Measurements from ENCODE around the gene RPS19.

Gene RPS19

GRCh38 chr19:41918653-41919244 is 58.7 kb downstream of the RPS19 start:
- Histone ChIP-seq H3K4me1 (ENCODE audit: insufficient read depth, poor library complexity, severe bottlenecking) (no peaks in the 10 kb centered on the region), H3K9me3 (ENCODE audit: severe bottlenecking) (no peaks in the 10 kb centered on the region), H3K27me3 (ENCODE audit: insufficient read depth, poor library complexity, severe bottlenecking) (peaks cover 58% of the 10 kb centered on the region), H3K36me3 (ENCODE audit: low read depth) (no peaks in the 10 kb centered on the region), H3K27ac (ENCODE audit: poor library complexity, severe bottlenecking) (no peak overlapping the region), H3K4me3 (ENCODE audit: severe bottlenecking) (no peak overlapping the region)
- ATAC-seq (ENCODE audit: low read depth) = no peak
- no peak for TF ChIP-seq CTCF (IDR thresholded peaks at IDR 0.05; ENCODE audit: poor library complexity, severe bottlenecking)
- no peak for DNase-seq (ENCODE audit: low spot score)

- Histone ChIP-seq H3K4me3 (ENCODE audit: severe bottlenecking) (no peak overlapping the region), H3K36me3 (ENCODE audit: low read depth) (no peaks in the 10 kb centered on the region), H3K27me3 (ENCODE audit: insufficient read depth, poor library complexity, severe bottlenecking) (peaks cover 61% of the 10 kb centered on the region), H3K4me1 (ENCODE audit: insufficient read depth, poor library complexity, severe bottlenecking) (no peaks in the 10 kb centered on the region), H3K27ac (ENCODE audit: poor library complexity, severe bottlenecking) (no peak overlapping the region), H3K9me3 (ENCODE audit: severe bottlenecking) (no peaks in the 10 kb centered on the region)
- DNase-seq (ENCODE audit: low spot score) = no peak
- no peak for ATAC-seq (ENCODE audit: low read depth)
- no peak for TF ChIP-seq CTCF (IDR thresholded peaks at IDR 0.05; ENCODE audit: poor library complexity, severe bottlenecking)
Observed at GRCh38 chr19:41919948-41920712, 60.1 kb downstream of the RPS19 start.

- TF ChIP-seq CTCF (IDR thresholded peaks at IDR 0.05; ENCODE audit: poor library complexity, severe bottlenecking) = no peak
- Histone ChIP-seq H3K9me3 (ENCODE audit: severe bottlenecking) (no peaks in the 10 kb centered on the region), H3K27me3 (ENCODE audit: insufficient read depth, poor library complexity, severe bottlenecking) (peaks cover 61% of the 10 kb centered on the region)
Observed at GRCh38 chr19:41920882-41921576, 61.0 kb downstream of the RPS19 start.

GRCh38 chr19:41921577-41922576 is 61.8 kb downstream of the RPS19 start:
- Histone ChIP-seq H3K4me1 (ENCODE audit: insufficient read depth, poor library complexity, severe bottlenecking) (no peaks in the 10 kb centered on the region), H3K36me3 (ENCODE audit: low read depth) (no peaks in the 10 kb centered on the region), H3K4me3 (ENCODE audit: severe bottlenecking) (no peak overlapping the region), H3K27ac (ENCODE audit: poor library complexity, severe bottlenecking) (no peak overlapping the region), H3K27me3 (ENCODE audit: insufficient read depth, poor library complexity, severe bottlenecking) (peaks cover 59% of the 10 kb centered on the region), H3K9me3 (ENCODE audit: severe bottlenecking) (no peaks in the 10 kb centered on the region)
- ATAC-seq (ENCODE audit: low read depth) (no peak), DNase-seq (ENCODE audit: low spot score) (no peak)
- no peak for TF ChIP-seq CTCF (IDR thresholded peaks at IDR 0.05; ENCODE audit: poor library complexity, severe bottlenecking)

More at GRCh38 chr19:41920882-41921576, 61.0 kb downstream of the RPS19 start:
- ATAC-seq (ENCODE audit: low read depth) = no peak
- DNase-seq (ENCODE audit: low spot score) = no peak
- Histone ChIP-seq H3K27ac (ENCODE audit: poor library complexity, severe bottlenecking) (no peak overlapping the region), H3K4me1 (ENCODE audit: insufficient read depth, poor library complexity, severe bottlenecking) (no peaks in the 10 kb centered on the region), H3K4me3 (ENCODE audit: severe bottlenecking) (no peak overlapping the region), H3K36me3 (ENCODE audit: low read depth) (no peaks in the 10 kb centered on the region)

Data from RWPE2 (cell line).